Activated CD8-positive, alpha-beta memory T cell treated with anti-CD3 and anti-CD28 coated beads, Interleukin-2, amount 50 U/mL, for 48 hours (primary cell): Measurements from ENCODE around the gene RHOT1.
"Not testable (repeated sequence)": the region's sequence is repeated elsewhere in the genome, so short reads cannot be mapped to it uniquely, and the experiment has no call there.

Experiments used
- DNase-seq: peaks from one replicate; pipeline ENCODE4 v3.0.0-alpha.2; 2020

Gene RHOT1

DNA sequence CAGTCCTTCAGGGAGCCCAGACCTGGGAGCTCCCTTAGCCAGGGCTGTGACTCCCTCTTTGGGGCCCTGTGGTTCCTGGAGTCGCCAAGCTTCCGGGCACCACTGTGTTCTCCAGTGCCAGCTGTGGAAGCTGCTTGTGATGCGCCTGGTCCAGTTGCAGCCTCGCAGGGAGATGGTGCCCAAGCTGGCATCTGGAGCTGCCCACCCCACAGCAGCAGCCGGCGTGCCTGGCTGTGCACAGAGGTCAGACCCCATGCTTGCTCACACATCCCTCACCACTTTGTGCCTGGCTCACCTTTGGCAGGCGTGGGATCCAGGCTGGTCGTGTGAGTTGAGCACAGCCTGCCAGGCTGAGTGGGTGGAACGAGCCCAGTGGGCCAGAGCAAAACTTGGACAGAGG lies 18.2 kb downstream of the RHOT1 start:
- no peak for DNase-seq

DNA sequence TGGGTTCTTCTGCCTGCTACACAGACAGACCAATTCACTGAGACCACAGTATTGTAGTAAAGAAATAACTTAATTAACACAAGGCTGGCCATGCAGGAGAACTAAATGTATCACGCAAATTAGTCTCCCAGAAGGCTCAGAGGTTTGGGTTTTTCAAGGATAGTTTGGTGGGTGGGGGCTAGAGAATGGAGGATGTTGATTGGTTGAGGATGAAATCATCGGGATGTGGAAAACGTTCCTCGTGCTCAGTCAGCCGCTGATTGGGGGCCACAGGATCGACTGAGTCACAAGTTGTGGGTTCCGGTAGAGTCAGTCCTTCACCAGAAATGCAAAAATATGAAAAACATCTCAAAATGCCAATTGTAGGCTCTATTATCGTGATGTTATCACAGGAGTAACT lies 18.7 kb downstream of the RHOT1 start:
- DNase-seq, result no peak

DNA sequence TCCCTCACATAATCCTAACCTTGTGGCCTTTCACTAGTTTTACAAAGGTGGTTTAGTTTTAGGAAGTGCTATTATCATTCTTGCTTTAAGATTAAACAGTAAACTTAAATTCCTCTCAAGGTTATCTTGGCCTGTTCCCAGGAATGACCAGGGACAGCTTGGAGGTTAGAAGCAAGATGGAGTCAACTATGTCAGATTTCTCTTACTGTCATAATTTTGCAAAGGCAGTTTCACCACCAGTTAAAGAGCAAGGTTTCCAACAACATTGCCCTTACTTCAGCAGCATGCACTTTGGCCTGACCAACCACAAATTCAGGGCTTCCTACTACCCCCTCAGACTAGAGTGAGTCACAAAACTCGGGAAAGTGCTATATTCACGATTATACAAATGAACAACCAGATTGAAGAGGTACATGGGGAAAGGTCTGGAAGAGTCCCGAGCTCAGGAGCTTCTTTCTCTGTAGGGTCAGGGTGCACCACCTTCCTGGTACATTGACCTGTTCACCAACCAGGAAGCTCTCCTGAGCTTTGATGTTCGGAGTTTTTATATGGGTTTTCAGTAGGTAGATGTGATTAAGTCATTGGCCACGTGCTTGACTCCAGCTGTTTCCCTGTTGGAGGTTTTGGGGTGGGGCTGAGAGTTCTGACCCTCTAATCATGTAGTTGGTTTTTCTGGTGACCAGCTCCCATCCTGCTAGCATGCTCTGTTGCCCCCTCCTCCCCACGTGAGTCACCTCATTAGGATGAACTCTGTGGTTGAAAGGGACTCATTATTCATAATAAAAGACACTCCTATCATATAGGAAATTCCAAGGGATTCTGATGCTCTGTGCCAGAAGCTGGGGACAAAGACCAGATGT lies 19.4 kb downstream of the RHOT1 start:
- no peak for DNase-seq

DNA sequence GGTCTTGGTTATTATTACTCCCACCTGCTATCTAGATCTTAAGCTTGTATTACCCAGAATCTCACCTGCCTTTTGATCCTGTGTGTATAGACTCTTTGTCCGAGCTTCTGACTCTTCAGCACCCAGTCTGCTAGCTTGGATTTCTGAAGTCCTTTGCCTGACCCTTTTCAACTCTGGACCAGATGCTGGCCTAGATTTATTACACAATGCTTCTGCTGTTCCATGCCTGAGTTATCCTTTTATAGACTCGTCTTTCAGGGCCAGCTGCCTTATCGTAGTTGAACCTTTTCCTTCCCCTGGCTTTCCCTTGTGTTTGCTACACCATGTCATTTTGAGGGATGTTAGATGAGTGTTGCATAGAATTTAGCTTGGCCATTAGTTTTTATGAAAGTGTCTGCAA lies 32.6 kb downstream of the RHOT1 start:
- no peak for DNase-seq

DNA sequence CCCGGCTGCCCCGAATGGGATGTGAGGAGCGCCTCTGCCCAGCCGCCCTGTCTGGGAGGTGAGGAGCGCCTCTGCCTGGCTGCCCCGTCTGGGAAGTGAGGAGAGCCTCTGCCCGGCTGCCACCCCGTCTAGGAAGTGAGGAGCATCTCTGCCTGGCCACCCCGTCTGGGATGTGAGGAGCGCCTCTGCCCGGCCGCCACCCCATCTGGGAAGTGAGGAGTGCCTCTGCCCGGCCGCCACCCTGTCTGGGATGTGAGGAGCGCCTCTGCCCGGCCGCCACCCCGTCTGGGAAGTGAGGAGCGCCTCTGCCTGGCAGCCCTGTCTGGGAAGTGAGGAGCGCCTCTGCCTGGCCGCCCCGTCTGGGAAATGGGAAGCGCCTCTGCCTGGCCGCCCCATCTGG lies 36.4 kb downstream of the RHOT1 start:
- DNase-seq, result not testable (repeated sequence)

DNA sequence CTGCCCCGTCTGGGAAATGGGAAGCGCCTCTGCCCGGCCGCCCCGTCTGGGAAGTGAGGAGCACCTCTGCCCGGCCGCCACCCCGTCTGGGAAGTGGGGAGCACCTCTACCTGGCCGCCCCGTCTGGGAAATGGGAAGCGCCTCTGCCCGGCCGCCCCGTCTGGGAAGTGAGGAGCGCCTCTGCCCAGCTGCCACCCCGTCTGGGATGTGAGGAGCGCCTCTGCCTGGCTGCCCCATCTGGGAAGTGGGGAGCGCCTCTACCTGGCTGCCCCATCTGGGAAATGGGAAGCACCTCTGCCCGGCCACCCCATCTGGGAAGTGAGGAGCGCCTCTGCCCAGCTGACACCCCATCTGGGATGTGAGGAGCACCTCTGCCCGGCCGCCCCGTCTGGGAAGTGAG lies 36.8 kb downstream of the RHOT1 start:
- DNase-seq, result not testable (repeated sequence)

DNA sequence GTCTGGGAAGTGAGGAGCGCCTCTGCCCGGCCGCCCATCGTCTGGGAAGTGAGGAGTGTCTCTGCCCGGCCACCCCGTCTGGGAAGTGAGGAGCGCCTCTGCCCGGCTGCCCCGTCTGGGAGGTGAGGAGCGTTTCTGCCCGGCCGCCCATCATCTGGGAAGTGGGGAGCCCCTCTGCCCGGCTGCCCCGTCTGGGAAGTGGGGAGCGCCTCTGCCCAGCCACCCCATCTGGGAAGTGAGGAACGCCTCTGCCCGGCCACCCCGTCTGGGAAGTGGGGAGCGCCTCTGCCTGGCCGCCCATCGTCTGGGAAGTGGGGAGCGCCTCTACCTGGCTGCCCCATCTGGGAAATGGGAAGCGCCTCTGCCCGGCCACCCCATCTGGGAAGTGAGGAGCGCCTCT lies 37.2 kb downstream of the RHOT1 start:
- DNase-seq, result not testable (repeated sequence)

DNA sequence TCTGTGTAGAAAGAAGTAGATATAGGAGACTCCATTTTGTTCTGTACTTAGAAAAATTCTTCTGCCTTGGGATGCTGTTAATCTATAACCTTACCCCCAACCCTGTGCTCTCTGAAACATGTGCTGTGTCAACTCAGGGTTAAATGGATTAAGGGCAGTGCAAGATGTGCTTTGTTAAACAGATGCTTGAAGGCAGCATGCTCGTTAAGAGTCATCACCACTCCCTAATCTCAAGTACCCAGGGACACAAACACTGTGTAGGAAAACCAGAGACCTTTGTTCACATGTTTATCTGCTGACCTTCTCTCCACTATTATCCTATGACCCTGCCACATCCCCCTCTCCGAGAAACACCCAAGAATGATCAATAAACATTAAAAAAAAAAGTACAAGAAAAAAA lies 38.0 kb downstream of the RHOT1 start:
- not testable (repeated sequence) for DNase-seq

DNA sequence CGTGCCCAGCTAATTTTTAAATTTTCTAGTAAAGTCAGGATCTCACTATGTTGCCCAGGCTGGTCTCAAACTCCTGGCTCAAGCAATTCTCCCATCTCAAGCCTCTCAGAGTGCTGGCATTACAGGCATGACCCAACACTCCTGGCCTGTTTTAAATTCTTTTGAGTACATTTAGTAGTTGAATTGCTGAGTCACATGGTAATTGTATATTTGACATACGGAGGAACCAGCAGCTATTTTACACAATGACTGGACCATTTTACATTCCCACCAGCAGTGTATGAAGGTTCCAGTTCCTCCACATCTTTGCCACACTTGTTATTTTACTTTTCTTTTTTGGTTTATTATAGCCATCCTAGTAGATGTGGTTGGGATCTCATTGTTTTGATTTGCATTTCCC lies 43.6 kb downstream of the RHOT1 start:
- no peak for DNase-seq

DNA sequence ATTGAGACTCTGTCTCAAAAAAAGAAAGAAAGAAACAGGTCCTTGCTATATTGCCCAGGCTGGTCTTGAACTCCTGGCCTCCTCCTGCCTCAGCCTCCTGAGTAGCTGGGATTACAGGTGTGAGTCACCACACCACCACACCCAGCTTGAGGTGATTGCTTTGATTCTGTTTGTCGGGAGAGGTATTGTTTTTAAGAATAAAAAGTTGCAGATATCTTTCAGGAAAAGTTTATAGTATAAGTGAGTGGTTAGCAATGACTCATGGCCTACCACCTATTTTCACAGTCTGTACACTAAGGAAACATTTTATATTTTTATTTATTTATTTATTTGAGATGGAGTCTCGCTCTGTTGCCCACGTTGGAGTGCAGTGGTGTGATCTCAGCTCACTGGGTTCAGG lies 45.0 kb downstream of the RHOT1 start:
- no peak for DNase-seq

DNA sequence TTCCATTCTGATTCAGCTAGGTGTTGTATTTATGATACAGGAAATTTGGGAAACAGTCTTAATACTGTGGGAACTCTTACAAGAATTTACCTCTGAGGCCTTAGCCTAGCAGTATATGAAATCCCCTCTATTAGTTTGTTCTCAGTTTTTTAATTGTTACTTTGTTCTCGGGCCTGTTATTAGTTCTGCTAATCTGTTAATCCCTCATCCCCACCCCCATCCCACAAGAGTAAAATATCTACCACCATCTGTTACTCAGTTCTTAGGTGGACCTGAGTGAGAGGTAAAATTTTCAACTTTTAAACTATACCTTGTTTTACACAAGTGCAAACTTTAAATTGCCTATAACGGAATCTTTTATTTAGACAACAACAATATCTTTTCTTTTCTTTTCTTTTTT lies 47.0 kb downstream of the RHOT1 start:
- no peak for DNase-seq

DNA sequence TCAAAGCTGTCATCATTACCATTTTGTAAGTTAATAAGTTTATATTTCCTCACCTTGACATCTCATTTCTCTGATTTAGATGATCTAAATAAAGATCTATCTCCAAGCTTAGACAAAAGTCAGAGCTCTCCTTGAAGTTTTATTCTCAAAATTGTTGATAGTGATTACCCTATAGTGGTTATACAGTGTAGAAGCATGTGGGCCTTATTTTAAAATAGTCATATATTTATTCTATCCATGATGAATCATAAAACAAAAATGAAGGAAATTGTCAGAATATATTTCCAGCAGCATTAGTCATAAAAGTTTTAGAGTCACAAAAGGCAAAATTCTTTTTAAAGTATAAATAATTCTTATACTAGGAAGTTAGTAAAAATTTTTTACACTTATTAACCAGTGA lies 49.0 kb downstream of the RHOT1 start:
- no peak for DNase-seq

DNA sequence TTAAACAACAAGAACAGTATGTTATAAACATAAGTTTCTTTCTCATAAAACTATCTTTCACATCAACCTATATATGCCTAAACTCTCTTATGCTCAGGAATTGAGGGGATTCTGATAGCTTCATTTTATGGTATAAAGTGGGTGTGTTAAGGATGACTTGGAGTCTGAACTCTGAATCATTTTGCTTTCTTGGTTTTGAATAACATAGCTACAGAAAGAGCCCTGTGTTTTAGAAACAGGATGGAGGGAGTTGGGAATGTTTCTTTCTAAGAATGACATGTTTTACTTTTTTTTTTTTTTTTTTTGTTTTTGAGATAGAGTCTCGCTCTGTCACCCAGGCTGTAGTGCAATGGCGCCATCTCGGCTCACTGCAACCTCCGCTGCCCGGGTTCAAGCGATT lies 50.1 kb downstream of the RHOT1 start:
- no peak for DNase-seq

DNA sequence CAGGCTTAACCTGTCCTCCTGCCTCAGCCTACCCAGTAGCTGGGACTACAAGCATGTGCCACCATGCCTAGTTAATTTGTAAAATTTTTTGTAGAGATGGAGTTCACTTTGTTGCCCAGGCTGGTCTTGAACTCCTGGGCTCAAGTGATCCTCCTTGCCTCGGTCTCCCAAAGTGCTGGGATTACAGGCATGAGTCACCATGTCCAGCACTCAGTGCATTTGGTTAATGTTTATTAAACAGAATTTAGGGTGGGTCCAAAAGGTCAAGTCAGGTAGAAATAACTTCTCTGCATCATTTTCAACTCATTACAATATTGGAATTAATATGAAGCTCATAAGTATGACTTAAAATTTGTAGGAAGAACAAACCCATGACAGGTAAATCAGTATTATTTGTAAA lies 55.7 kb downstream of the RHOT1 start:
- DNase-seq, result no peak

DNA sequence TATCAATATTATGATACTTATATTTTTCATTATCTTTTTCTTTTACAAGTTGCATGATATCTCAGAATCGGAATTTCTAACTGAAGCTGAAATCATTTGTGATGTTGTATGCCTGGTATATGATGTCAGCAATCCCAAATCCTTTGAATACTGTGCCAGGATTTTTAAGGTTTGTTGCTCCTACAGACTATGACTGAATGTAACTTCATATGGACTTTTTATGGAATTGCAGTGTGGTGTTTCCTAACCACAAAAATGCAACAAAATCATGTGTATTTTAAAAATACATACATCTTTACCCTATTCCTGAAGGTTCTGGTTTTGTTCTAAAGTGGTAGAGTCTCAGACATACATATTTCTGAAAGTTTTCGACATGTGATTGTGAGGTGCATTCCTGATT lies 64.6 kb downstream of the RHOT1 start:
- DNase-seq, result no peak

DNA sequence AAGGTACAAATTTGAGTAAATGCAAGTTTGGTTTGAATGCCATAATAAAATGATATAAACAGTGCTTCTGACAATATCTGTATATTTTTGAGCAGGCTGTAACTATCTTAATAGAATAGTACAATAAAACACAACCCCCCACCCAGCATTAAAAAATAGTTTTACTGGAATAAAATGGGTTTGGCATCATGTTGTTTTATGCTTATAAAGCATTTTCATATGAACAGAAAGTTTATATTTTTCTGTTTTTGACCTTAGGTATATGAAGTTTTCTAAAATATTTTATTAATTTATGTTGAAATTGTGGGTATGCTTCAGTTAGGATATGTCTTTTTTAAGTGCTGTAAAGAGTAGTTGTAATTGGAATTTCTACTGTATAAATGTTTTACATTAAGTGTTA lies 66.1 kb downstream of the RHOT1 start:
- no peak for DNase-seq

DNA sequence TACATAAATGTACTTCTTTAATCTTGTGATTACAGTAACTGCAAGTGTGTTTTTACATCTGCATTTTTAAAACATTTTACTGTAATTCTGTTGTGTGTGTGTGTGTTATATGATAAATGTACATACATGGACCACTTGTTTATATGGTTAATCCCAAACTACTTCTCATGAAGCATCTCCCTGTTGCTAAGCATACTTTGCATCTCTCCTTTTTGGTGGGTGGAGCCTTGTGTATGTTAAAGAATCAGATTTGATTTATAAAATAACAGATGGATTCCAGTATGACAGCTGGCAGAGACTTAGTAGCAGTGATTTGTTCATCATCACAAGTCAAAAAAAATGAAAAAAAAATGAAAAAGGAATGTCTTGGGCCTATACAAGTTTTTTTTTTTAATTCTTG lies 67.3 kb downstream of the RHOT1 start:
- DNase-seq, result no peak

DNA sequence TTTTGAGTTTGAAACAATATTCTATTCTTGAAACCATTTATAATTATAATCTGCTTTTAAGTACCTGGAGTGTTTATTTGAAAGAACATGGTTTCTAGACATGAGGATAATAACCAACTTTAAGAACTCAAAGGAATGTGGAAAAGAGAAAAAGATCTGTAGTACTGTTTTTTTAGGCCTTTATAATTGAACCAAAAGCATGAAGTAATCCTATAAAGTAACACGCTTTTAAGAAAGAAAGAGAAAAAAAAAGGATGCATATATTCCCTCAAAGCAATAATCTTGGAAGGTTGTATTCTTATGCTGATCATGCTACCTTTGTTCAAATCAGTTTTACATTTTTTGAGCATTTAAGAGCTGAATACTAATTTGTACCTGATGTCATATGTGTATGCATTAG lies 69.4 kb downstream of the RHOT1 start:
- DNase-seq, result no peak

DNA sequence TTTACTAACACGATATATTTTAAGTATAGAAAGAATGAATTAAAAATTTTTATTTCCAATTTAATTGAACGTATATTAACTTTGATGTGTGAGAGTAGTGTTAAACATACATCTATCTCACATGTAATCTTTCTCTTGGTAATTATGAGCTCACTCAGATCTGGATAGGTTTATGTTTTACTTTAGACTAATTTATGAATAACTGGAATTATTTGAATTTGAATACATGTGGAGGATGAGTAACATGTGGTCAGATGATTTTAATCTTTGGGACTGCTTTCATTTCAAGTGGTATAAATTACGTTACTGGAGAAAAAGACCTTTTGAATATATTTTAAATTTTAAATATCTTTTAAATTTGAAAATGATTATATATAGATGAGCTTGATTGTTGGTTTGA lies 73.4 kb downstream of the RHOT1 start:
- no peak for DNase-seq

DNA sequence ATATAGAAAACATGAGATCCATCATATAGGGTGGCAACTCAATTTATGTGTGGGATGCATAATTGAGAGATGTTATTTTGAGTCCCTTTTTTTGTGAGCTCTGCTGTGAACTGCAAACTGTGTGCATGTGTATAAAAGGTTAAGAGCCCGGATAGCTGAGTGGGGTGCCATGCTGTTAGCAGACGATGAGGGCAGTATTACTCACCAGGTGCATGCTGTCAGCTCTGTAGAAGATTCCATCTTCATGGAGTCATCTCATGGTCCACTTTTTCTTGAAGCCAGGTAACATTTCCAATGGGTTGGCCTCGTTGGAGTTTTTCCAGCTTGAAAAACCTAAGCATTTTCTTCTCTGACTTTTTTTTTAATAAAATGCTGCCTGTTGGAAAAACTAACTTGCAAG lies 80.3 kb downstream of the RHOT1 start:
- DNase-seq, result no peak

DNA sequence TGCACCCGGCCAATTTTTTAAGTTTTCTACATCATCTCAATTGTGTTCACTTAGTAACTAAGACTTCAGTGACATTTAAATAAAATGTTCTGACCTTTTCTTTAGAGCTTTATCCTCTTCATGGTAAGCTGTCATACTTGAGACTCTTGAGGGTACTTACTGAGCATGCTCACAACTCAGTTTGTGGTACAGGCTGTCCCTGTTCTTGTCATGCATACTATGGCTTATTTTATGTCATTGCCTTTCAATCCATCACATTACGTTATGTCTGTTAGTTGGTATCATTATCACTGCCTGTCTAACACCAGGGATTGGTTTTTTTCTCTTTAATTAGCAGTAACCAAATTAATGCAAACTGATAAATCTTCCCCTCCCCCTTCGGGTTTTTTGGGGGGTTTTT lies 81.4 kb downstream of the RHOT1 start:
- DNase-seq, result no peak

DNA sequence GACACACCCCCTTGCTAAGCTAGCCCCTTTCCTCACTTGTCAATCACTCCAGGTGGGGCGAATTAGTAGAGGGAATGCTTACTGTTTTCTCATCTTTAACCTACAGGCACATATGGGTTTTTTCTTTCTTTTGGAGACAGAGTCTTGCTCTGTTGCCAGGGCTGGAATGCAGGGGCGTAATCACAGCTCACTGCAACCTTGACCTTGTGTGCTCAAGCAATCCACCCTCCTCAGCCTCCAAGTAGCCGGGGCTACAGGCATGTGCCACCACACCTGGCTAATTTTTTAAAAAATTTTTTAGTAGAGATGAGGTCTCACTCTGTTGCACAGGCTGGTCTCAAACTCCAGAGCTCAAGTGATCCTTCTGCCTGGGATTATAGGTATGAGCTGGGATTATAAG lies 84.6 kb downstream of the RHOT1 start:
- no peak for DNase-seq

DNA sequence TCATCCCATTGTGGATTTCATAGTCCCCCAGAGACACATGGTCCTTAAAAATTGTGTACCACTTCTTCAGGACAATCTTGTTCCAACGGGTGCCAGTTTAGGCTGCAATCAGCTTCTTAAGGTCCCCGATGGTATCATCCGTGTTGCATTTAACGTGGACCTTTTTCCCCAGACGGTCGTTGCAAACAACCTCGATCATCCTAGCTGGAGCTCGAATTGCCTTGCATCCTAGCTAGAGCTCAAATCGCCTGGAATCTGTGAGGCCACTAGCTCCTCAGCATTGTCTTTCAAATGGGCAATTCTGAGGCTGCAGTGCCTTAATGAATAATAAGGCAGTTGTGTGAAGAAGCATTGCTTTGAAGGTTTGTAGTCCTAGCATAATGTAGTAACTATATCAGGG lies 85.6 kb downstream of the RHOT1 start:
- DNase-seq, result no peak

DNA sequence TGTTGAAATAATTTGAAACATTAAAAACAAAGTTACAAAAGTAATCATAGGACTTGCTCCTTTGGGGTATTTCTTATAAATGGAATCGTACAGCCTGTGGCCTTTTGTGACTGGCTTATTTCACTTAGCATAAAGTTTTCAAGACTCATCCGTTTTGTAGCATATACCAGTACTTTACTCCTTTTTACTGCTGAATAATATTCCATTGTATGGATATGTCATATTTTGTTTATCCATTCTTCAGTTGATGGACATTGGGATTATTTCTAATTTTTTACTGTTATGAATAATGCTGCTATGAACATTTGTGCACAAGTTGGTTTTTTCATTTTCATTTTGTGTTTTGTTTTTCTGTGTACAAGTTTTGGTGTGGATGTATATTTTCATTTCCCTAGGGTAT lies 93.3 kb downstream of the RHOT1 start:
- no peak for DNase-seq

DNA sequence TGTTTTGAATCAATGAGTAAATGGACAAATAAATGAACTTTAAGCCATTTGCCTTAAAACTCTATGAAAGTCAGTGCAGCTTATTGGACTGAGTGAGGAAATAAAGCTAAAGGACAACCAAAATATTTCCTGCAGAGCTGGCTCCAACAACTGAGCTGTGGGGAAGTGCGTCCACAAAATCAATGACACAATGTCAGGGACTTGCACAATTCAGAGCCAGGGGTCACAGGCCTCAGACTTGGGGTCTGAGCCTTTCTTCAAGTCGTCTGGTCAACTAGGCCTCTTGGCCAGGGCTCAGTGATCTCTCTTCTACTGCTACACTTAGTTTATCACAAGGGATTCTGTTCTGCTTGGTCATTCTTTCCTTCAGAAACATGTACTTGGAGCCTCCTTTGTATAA lies 97.2 kb downstream of the RHOT1 start:
- DNase-seq, result no peak
